Measurements from ENCODE around the gene PARD3B.

The PARD3B gene

GRCh38 chr2:204966245-204966644 lies 421.0 kb downstream of the PARD3B start:
- H3K4me1 ChIP-seq (ENCODE audit: control insufficient read depth, insufficient read depth, low read length): no peaks in the 10 kb centered on the region
- no peaks in the 10 kb centered on the region for H3K9me3 ChIP-seq (ENCODE audit: control insufficient read depth, low read length)
- H3K27me3 ChIP-seq (ENCODE audit: control insufficient read depth, insufficient read depth, low read length): no peaks in the 10 kb centered on the region
- no peak overlapping the region for H3K9ac ChIP-seq (ENCODE audit: low read length)
- no peaks in the 10 kb centered on the region for H3K36me3 ChIP-seq (ENCODE audit: control insufficient read depth, insufficient read depth, low read length)
- H3K4me3 ChIP-seq (ENCODE audit: low read length): no peak overlapping the region

- no peak overlapping the region for H3K9ac ChIP-seq (ENCODE audit: low read length)
- H3K9me3 ChIP-seq (ENCODE audit: control insufficient read depth, low read length): no peaks in the 10 kb centered on the region
- no peaks in the 10 kb centered on the region for H3K36me3 ChIP-seq (ENCODE audit: control insufficient read depth, insufficient read depth, low read length)
- H3K4me1 ChIP-seq (ENCODE audit: control insufficient read depth, insufficient read depth, low read length): no peaks in the 10 kb centered on the region
- H3K27me3 ChIP-seq (ENCODE audit: control insufficient read depth, insufficient read depth, low read length): no peaks in the 10 kb centered on the region
- no peak overlapping the region for H3K4me3 ChIP-seq (ENCODE audit: low read length)
These were observed 422.1 kb downstream of the PARD3B start for GRCh38 chr2:204967199-204967960.

GRCh38 chr2:204971206-204971907 lies 426.1 kb downstream of the PARD3B start:
- H3K36me3 ChIP-seq (ENCODE audit: control insufficient read depth, insufficient read depth, low read length): no peaks in the 10 kb centered on the region
- H3K9me3 ChIP-seq (ENCODE audit: control insufficient read depth, low read length): no peaks in the 10 kb centered on the region
- no peak overlapping the region for H3K9ac ChIP-seq (ENCODE audit: low read length)
- H3K4me3 ChIP-seq (ENCODE audit: low read length): no peak overlapping the region
- H3K27me3 ChIP-seq (ENCODE audit: control insufficient read depth, insufficient read depth, low read length): no peaks in the 10 kb centered on the region
- no peaks in the 10 kb centered on the region for H3K4me1 ChIP-seq (ENCODE audit: control insufficient read depth, insufficient read depth, low read length)

- Histone ChIP-seq H3K9ac (ENCODE audit: low read length) (no peak overlapping the region), H3K4me3 (ENCODE audit: low read length) (no peak overlapping the region), H3K4me1 (ENCODE audit: control insufficient read depth, insufficient read depth, low read length) (no peaks in the 10 kb centered on the region), H3K9me3 (ENCODE audit: control insufficient read depth, low read length) (no peaks in the 10 kb centered on the region), H3K36me3 (ENCODE audit: control insufficient read depth, insufficient read depth, low read length) (no peaks in the 10 kb centered on the region), H3K27me3 (ENCODE audit: control insufficient read depth, insufficient read depth, low read length) (no peaks in the 10 kb centered on the region)
These were observed 426.9 kb downstream of the PARD3B start for GRCh38 chr2:204972161-204972560.

- Histone ChIP-seq H3K4me3 (ENCODE audit: low read length) (no peak overlapping the region), H3K9ac (ENCODE audit: low read length) (no peak overlapping the region)
These were observed 427.5 kb downstream of the PARD3B start for GRCh38 chr2:204972606-204973336.

GRCh38 chr2:204973616-204974015 lies 428.3 kb downstream of the PARD3B start:
- Histone ChIP-seq H3K4me3 (ENCODE audit: low read length) (no peak overlapping the region), H3K9me3 (ENCODE audit: control insufficient read depth, low read length) (no peaks in the 10 kb centered on the region), H3K36me3 (ENCODE audit: control insufficient read depth, insufficient read depth, low read length) (no peaks in the 10 kb centered on the region), H3K4me1 (ENCODE audit: control insufficient read depth, insufficient read depth, low read length) (no peaks in the 10 kb centered on the region), H3K9ac (ENCODE audit: low read length) (no peak overlapping the region), H3K27me3 (ENCODE audit: control insufficient read depth, insufficient read depth, low read length) (no peaks in the 10 kb centered on the region)

More at GRCh38 chr2:204972606-204973336, 427.5 kb downstream of the PARD3B start:
- Histone ChIP-seq H3K27me3 (ENCODE audit: control insufficient read depth, insufficient read depth, low read length) (no peaks in the 10 kb centered on the region), H3K36me3 (ENCODE audit: control insufficient read depth, insufficient read depth, low read length) (no peaks in the 10 kb centered on the region), H3K4me1 (ENCODE audit: control insufficient read depth, insufficient read depth, low read length) (no peaks in the 10 kb centered on the region), H3K9me3 (ENCODE audit: control insufficient read depth, low read length) (no peaks in the 10 kb centered on the region)

- Histone ChIP-seq H3K27me3 (ENCODE audit: control insufficient read depth, insufficient read depth, low read length) (no peaks in the 10 kb centered on the region), H3K4me1 (ENCODE audit: control insufficient read depth, insufficient read depth, low read length) (no peaks in the 10 kb centered on the region), H3K4me3 (ENCODE audit: low read length) (no peak overlapping the region), H3K9me3 (ENCODE audit: control insufficient read depth, low read length) (no peaks in the 10 kb centered on the region), H3K9ac (ENCODE audit: low read length) (no peak overlapping the region), H3K36me3 (ENCODE audit: control insufficient read depth, insufficient read depth, low read length) (no peaks in the 10 kb centered on the region)
These were observed 429.2 kb downstream of the PARD3B start for GRCh38 chr2:204974487-204974886.

- Histone ChIP-seq H3K27me3 (ENCODE audit: control insufficient read depth, insufficient read depth, low read length) (no peaks in the 10 kb centered on the region), H3K9me3 (ENCODE audit: control insufficient read depth, low read length) (no peaks in the 10 kb centered on the region), H3K9ac (ENCODE audit: low read length) (no peak overlapping the region), H3K4me3 (ENCODE audit: low read length) (no peak overlapping the region), H3K4me1 (ENCODE audit: control insufficient read depth, insufficient read depth, low read length) (no peaks in the 10 kb centered on the region), H3K36me3 (ENCODE audit: control insufficient read depth, insufficient read depth, low read length) (no peaks in the 10 kb centered on the region)
These were observed 432.6 kb downstream of the PARD3B start for GRCh38 chr2:204977914-204978313.

- Histone ChIP-seq H3K9ac (ENCODE audit: low read length) (no peak overlapping the region), H3K4me1 (ENCODE audit: control insufficient read depth, insufficient read depth, low read length) (no peaks in the 10 kb centered on the region), H3K27me3 (ENCODE audit: control insufficient read depth, insufficient read depth, low read length) (no peaks in the 10 kb centered on the region), H3K4me3 (ENCODE audit: low read length) (no peak overlapping the region), H3K9me3 (ENCODE audit: control insufficient read depth, low read length) (no peaks in the 10 kb centered on the region), H3K36me3 (ENCODE audit: control insufficient read depth, insufficient read depth, low read length) (no peaks in the 10 kb centered on the region)
These were observed 437.0 kb downstream of the PARD3B start for GRCh38 chr2:204982303-204982702.

- H3K27me3 ChIP-seq (ENCODE audit: control insufficient read depth, insufficient read depth, low read length): no peaks in the 10 kb centered on the region
- H3K4me1 ChIP-seq (ENCODE audit: control insufficient read depth, insufficient read depth, low read length): no peaks in the 10 kb centered on the region
- H3K36me3 ChIP-seq (ENCODE audit: control insufficient read depth, insufficient read depth, low read length): no peaks in the 10 kb centered on the region
- H3K4me3 ChIP-seq (ENCODE audit: low read length): no peak overlapping the region
- H3K9me3 ChIP-seq (ENCODE audit: control insufficient read depth, low read length): no peaks in the 10 kb centered on the region
- no peak overlapping the region for H3K9ac ChIP-seq (ENCODE audit: low read length)
These were observed 439.2 kb downstream of the PARD3B start for GRCh38 chr2:204984518-204984917.

- Histone ChIP-seq H3K36me3 (ENCODE audit: control insufficient read depth, insufficient read depth, low read length) (no peaks in the 10 kb centered on the region), H3K9ac (ENCODE audit: low read length) (no peak overlapping the region)
These were observed 441.4 kb downstream of the PARD3B start for GRCh38 chr2:204986641-204987040.

GRCh38 chr2:204988836-204989235 lies 443.6 kb downstream of the PARD3B start:
- Histone ChIP-seq H3K9ac (ENCODE audit: low read length) (no peak overlapping the region), H3K9me3 (ENCODE audit: control insufficient read depth, low read length) (no peaks in the 10 kb centered on the region), H3K36me3 (ENCODE audit: control insufficient read depth, insufficient read depth, low read length) (no peaks in the 10 kb centered on the region), H3K27me3 (ENCODE audit: control insufficient read depth, insufficient read depth, low read length) (no peaks in the 10 kb centered on the region), H3K4me1 (ENCODE audit: control insufficient read depth, insufficient read depth, low read length) (no peaks in the 10 kb centered on the region), H3K4me3 (ENCODE audit: low read length) (no peak overlapping the region)

More at GRCh38 chr2:204986641-204987040, 441.4 kb downstream of the PARD3B start:
- Histone ChIP-seq H3K9me3 (ENCODE audit: control insufficient read depth, low read length) (no peaks in the 10 kb centered on the region), H3K4me1 (ENCODE audit: control insufficient read depth, insufficient read depth, low read length) (no peaks in the 10 kb centered on the region), H3K4me3 (ENCODE audit: low read length) (no peak overlapping the region), H3K27me3 (ENCODE audit: control insufficient read depth, insufficient read depth, low read length) (no peaks in the 10 kb centered on the region)

Data from mucosa of stomach (tissue), 1 donor.